HG03565 (cell line): ENCODE results near the gene CSF1R.
"Not testable (repeated sequence)": the region's sequence is repeated elsewhere in the genome, so short reads cannot be mapped to it uniquely, and the experiment has no call there.

Experiments
- ATAC-seq: cut with Tn5 transposase; IDR thresholded peaks from one replicate; pipeline ENCODE4 v1.9.1; 2021; ENCODE audit warnings: mild to moderate bottlenecking, moderate library complexity; ENCODE audit not compliant: unreplicated experiment

The CSF1R gene

GRCh38 chr5:150034662-150035061 lies 51.7 kb downstream of the CSF1R start:
- no peak for ATAC-seq

DNA sequence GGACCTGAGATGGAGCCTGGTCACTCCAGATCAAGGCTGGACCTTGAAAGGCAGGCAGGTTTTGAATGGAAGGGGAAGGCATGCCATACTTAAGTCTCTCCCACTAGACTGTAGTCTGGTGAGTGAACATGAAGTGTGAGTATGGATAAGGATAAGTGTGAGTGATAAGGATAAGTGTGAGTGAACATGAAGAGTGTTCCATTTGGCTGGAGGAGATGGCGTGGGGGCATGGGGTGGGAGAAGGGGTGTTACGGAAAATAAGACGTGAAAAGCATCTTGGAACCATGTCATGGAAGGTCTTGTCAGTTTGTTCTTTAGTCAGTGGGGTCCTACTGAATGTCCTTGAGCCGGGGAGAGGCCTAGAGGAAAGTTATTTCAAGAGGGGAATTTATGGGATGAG lies 53.0 kb downstream of the CSF1R start:
- ATAC-seq, result no peak

- ATAC-seq, result not testable (repeated sequence)
These were observed 58.3 kb downstream of the CSF1R start for GRCh38 chr5:150028047-150028446.

DNA sequence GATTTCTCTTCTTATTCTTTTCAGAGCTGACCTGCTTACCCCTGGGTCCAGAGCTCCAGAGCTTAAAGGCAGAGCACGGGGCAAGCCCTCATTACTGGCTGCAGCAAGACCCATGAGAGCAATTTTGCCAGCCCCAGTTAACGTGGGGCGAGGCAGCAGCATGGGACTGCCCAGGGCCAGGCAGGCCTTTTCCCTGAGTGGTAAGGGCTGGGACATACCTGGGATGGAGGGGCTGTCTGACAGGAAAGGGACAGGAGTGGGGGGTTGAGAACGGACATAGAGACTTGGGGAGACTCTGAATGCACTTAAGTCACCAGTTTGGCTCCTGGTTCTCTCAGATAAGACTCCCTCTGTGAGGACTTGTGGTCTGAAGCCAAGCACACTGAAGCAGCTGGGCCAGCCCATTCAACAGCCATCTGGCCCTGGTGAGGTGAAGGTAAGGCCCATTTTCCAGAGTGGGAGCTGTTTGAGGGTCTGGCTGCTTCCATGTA lies 59.6 kb downstream of the CSF1R start:
- ATAC-seq, result no peak

DNA sequence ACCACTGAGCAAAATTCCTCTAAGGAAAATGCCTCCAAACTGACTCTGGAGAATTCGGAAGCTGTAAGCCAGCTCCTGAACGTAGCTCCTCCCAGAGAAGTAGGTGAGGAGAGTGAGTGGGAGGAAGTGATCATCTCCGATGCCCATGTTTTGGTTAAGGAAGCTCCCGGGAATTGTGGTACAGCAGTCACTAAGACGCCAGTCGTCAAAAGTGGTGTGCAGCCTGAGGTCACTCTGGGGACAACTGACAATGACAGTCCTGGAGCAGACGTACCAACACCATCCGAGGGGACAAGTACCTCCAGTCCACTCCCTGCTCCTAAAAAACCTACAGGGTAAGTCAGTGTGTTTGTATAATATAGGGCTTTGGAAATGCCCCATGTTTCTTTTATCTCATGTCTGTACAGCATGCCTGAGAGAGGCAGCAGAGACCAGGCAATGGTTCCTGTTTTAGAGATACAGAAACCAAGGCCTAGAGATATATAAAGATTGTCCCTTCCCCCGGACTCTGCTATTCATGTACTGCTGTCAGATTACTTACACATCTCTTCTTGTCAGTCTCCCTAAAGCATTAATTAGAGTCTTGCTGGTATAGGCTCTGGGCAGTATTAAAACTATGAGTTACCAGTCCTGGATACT lies 61.9 kb downstream of the CSF1R start:
- ATAC-seq, result no peak

DNA sequence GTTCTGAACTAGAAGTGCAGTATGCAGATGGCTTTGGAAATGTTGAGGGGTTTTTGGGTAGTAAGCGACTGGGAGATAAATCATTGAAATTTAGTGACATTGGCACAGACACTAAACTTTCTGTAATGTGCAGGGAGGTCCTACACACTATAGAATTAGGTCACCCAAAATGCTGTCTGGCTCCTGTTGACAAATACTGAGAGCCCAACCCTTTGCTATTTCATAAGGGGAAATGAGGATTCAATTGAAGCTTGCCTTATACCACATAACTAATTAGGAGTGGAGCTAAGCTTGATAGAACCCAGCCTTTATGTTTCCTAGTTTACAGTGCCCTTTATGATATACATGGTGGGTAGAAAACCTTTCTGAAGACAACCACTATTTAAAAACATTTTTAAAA lies 63.2 kb downstream of the CSF1R start:
- no peak for ATAC-seq

DNA sequence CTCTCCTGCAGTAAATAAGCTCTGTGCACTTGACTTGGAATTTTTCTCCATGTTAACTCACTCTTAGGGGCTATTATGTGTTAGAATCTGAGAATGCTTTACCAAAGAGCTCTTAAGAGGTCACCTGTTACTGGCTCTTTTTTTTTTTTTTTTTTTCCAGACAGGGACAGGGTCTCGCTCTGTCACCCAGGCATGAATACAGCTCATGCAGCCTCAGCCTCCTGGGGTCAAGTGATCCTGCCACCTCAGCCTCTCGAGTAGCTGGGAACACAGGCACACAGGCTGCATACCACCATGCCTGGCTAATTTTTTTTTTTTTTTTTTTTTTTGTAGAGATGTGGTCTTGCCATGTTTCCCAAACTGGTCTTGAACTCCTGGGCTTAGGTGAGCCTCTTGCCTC lies 63.7 kb downstream of the CSF1R start:
- no peak for ATAC-seq

DNA sequence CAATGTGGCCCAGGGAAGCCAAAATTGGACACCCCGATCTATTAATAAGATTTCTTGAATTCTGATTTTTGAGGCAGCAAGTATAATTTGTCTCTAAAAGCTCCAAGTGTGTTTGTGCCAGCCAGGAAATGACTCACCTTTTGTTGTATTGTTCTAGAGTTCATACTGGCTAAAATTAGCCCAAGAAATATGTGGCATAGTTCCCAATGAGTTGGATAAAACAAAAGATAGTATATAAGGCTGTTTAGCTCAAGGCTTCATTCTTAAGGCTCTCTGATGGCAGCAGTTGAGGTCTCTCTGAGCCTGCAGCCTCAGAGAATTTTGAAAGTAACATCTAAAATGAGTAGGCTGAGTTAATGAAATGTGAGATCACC lies 64.2 kb downstream of the CSF1R start:
- no peak for ATAC-seq

GRCh38 chr5:150021491-150022157 lies 64.7 kb downstream of the CSF1R start:
- no peak for ATAC-seq

- ATAC-seq, result no peak
These were observed 66.1 kb downstream of the CSF1R start for GRCh38 chr5:150020249-150020648.

GRCh38 chr5:150017226-150018005 lies 68.9 kb downstream of the CSF1R start:
- ATAC-seq, result no peak

GRCh38 chr5:150016537-150016936 lies 69.8 kb downstream of the CSF1R start:
- ATAC-seq, result no peak

GRCh38 chr5:150015415-150015814 lies 70.9 kb downstream of the CSF1R start:
- no peak for ATAC-seq

GRCh38 chr5:150014456-150014855 lies 71.9 kb downstream of the CSF1R start:
- no peak for ATAC-seq

DNA sequence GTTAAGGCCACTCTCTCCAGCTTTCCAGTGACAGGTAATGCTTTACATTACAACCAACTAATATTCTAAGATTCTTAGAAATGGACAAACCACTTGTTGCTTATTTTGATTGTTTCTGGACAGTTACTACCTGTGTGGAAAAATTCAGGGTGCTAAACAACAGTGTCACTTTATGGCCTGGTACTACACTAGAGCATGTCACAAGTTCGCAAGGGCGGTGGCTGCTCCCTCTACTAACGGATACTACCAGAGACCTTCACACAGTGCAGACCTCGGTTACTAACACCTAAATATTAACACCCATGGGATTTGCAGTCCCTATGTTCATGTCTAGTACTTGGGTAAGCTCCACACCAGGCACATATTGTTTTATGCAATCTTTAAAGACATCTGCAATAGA lies 72.4 kb downstream of the CSF1R start:
- ATAC-seq, result no peak

DNA sequence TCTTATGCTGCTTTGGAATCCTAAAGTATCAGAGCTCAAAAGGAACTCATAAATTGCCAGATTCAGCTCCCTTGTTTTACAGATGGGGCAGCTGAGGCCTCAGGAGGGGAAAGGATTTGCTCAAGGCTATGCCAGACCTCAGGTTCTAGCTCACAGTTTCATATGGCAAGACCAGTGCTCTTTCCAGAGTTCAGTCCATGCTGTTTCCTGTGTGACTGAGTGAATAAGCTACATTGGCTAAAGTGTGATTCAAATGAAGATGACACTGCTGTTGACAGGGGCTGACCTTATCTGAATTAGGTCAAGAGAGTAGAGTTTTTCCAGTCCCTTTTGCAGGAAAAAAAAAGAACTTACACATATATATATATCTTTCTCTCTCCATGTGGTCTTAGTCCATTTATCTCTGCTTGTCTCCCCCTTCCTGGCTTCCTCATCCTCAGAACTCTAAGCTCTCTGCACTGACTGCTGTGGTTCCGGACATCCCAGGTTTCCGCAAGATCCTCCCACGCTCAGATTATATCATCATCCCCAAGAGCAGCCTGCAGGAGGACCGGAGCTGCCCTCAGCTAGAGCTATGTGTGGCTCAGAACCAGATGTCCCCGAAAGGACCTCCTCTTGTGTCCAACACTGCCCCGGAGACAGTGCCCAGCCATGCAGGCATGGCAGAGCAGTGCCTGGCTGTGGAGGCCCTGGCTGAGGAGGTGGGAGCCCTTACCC lies 76.5 kb downstream of the CSF1R start:
- no peak for ATAC-seq

- ATAC-seq, result no peak
These were observed 79.3 kb downstream of the CSF1R start for GRCh38 chr5:150007050-150007449.

DNA sequence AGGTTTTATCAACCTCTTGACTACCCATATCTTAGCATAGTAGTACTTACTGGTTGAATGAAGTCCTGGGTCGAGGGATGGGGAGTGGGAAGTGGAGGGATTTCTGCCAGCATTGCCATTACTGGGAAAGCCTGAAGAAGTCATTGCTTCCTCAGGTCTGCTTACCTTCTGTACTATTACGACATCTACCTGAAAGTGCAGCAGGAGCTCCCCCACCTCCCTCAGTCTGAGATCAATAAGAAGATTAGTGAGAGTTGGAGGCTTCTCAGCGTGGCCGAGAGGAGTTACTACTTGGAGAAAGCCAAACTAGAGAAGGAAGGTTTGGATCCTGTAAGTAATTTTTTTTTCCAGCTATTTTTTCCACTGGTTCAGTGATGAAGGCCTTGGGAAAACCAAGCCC lies 80.0 kb downstream of the CSF1R start:
- ATAC-seq, result no peak
